Measurements from ENCODE around the gene IREB2.

DNA sequence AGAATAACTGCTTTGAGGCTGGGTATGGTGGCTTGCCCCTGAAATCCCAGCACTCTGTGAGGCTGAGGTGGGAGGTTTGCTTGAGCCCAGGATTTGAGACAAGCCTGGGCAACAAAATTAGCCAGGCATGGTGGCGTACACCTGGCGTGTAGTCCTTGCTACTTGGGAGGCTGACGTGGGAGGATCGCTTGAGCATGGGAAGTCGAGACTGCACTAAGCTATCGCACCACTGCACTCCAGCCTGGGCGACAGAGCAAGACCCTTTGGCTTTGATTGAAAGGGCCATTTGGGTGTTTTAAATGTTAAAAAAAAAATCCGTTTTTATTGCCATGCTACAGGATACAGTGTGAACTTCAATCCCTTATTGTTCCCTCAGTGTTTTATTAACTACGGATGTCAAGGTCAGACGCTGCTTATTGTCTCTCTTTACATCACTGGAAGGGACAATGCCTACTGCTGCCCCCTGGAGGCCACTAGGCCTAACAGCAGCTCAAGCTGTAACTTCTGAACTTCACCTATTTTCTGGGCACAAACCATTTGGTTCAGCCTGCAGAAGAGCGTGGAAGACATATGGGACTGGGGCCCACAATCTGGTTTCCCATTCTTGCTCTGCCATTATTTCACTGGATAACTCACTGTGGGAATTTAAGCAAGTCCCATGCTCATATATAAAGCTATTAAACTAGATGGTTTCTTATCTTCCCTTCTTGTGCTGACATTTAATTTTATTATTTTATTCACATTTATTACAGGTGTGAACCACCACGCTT is 15.3 kb upstream of the IREB2 start:
- TF ChIP-seq, protein P1, sequence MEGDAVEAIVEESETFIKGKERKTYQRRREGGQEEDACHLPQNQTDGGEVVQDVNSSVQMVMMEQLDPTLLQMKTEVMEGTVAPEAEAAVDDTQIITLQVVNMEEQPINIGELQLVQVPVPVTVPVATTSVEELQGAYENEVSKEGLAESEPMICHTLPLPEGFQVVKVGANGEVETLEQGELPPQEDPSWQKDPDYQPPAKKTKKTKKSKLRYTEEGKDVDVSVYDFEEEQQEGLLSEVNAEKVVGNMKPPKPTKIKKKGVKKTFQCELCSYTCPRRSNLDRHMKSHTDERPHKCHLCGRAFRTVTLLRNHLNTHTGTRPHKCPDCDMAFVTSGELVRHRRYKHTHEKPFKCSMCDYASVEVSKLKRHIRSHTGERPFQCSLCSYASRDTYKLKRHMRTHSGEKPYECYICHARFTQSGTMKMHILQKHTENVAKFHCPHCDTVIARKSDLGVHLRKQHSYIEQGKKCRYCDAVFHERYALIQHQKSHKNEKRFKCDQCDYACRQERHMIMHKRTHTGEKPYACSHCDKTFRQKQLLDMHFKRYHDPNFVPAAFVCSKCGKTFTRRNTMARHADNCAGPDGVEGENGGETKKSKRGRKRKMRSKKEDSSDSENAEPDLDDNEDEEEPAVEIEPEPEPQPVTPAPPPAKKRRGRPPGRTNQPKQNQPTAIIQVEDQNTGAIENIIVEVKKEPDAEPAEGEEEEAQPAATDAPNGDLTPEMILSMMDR (IDR thresholded peaks at IDR 0.05) = peak; percentile 95
- no peak for TF ChIP-seq ZFX (IDR thresholded peaks at IDR 0.05; ENCODE audit: borderline replicate concordance)

Data from 22Rv1 (cell line).